ENCODE data around the gene CIP2A. TPM values are rescaled to one million over a fixed set of nuclear protein-coding genes. Genes with fewer than 3 reads are reported as not detected.

Gene CIP2A
- total and polyA plus RNA-seq, 2 donors (not counting 1 experiment from before 2014, with no cell fraction given): 7.9 to 10.1 TPM

GRCh38 chr3:108590460-108590859 is 1.2 kb upstream of the CIP2A start:
- peak overlapping the region; percentile 26 for H2AFZ ChIP-seq (ENCODE audit: low read length)
- no peaks in the 10 kb centered on the region for H4K20me1 ChIP-seq (ENCODE audit: control insufficient read depth, extremely low read depth, insufficient read depth, low read length)
- H3K4me2 ChIP-seq (ENCODE audit: extremely low read depth, insufficient read depth, low read length): peak overlapping the region; percentile 82
- DNase-seq (ENCODE audit: low read depth in 2 of 2): peak in 1 of 2 donors; percentile 8
- peak overlapping the region; percentile 89 for H3K9ac ChIP-seq (ENCODE audit: insufficient read depth, low read length)
- peak overlapping the region; percentile 67 to 93 (median 78) for H3K4me3 ChIP-seq (replicated peaks in 1 of 4; ENCODE audit: control extremely low read depth in 1 of 4, insufficient read depth in 1 of 4, low read depth in 3 of 4, low read length in 4 of 4)
- peaks cover 42% of the 10 kb centered on the region for H3K79me2 ChIP-seq (ENCODE audit: control insufficient read depth, insufficient read depth, low read length)
- peak overlapping the region; percentile 93 for H3K27ac ChIP-seq (ENCODE audit: insufficient read depth, low read length)
- TF ChIP-seq CTCF (conservative IDR thresholded peaks at IDR 0.05 in 1 of 2, IDR thresholded peaks at IDR 0.05 in 1 of 2; ENCODE audit: low read depth in 1 of 2, low read length in 2 of 2) (no peak), EZH2 (IDR thresholded peaks at IDR 0.05; ENCODE audit: low read length, missing control alignments) (no peak)
- no peaks in the 10 kb centered on the region for H3K9me3 ChIP-seq (ENCODE audit: control insufficient read depth, insufficient read depth, low read depth, low read length)
- no peaks in the 10 kb centered on the region for H3K36me3 ChIP-seq (ENCODE audit: control insufficient read depth, insufficient read depth, low read length)
- H3K27me3 ChIP-seq (ENCODE audit: control insufficient read depth, insufficient read depth, low read length): no peaks in the 10 kb centered on the region
- peaks cover 4% of the 10 kb centered on the region for H3K4me1 ChIP-seq (ENCODE audit: control insufficient read depth, extremely low read depth, insufficient read depth, low read length)

DNA sequence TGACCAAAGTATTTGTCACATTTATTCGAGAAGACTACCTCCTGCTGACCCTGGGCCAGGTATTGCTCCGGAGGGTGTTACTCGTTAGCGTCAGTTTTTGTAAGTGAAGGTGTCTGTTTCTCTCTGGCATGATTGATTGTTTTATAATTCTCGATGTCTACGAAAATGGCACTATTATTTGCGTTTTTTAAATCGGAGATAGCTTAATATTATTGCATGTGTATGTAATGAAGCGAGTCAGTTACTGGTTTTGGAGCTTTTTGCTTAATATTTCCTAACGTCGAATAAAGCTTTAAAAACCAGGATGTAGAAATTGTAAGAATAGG is 723 bp upstream of the CIP2A start:
- H3K79me2 ChIP-seq (ENCODE audit: control insufficient read depth, insufficient read depth, low read length): peaks cover 47% of the 10 kb centered on the region
- TF ChIP-seq CTCF (conservative IDR thresholded peaks at IDR 0.05 in 1 of 2, IDR thresholded peaks at IDR 0.05 in 1 of 2; ENCODE audit: low read depth in 1 of 2, low read length in 2 of 2): no peak
- no peak for TF ChIP-seq EZH2 (IDR thresholded peaks at IDR 0.05; ENCODE audit: low read length, missing control alignments)
- peak overlapping the region; percentile 89 for H3K9ac ChIP-seq (ENCODE audit: insufficient read depth, low read length)
- no peak for DNase-seq (ENCODE audit: low read depth in 2 of 2)
- peak overlapping the region; percentile 93 for H3K27ac ChIP-seq (ENCODE audit: insufficient read depth, low read length)
- H3K4me3 ChIP-seq (replicated peaks in 1 of 4; ENCODE audit: control extremely low read depth in 1 of 4, insufficient read depth in 1 of 4, low read depth in 3 of 4, low read length in 4 of 4): peak overlapping the region; percentile 67 to 93 (median 78)
- H3K27me3 ChIP-seq (ENCODE audit: control insufficient read depth, insufficient read depth, low read length): no peaks in the 10 kb centered on the region
- peak overlapping the region; percentile 82 for H3K4me2 ChIP-seq (ENCODE audit: extremely low read depth, insufficient read depth, low read length)
- H4K20me1 ChIP-seq (ENCODE audit: control insufficient read depth, extremely low read depth, insufficient read depth, low read length): no peaks in the 10 kb centered on the region
- H3K36me3 ChIP-seq (ENCODE audit: control insufficient read depth, insufficient read depth, low read length): no peaks in the 10 kb centered on the region
- H3K4me1 ChIP-seq (ENCODE audit: control insufficient read depth, extremely low read depth, insufficient read depth, low read length): peaks cover 4% of the 10 kb centered on the region
- H2AFZ ChIP-seq (ENCODE audit: low read length): peak overlapping the region; percentile 80
- H3K9me3 ChIP-seq (ENCODE audit: control insufficient read depth, insufficient read depth, low read depth, low read length): no peaks in the 10 kb centered on the region

DNA sequence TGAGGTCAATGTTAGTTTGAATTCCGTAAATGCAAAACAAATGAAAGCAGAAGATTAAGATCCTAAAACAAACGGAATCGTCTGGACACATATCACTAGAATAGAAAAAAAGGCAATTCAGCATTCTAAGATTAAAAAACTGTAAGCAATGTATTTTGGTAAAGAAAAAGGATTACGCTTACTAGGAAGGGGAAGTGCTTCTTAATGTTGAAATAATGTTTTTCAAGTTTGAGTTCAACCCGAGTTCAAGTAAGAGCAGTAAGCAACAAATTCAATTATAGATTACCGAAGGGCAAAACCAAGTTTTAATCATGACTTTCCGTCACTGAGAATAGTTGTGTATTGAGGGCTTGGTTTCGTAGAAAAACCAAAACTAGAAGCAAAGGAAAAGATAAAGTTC is 637 bp downstream of the CIP2A start:
- H3K4me2 ChIP-seq (ENCODE audit: extremely low read depth, insufficient read depth, low read length): peak overlapping the region; percentile 15
- no peaks in the 10 kb centered on the region for H3K27me3 ChIP-seq (ENCODE audit: control insufficient read depth, insufficient read depth, low read length)
- peaks cover 4% of the 10 kb centered on the region for H3K4me1 ChIP-seq (ENCODE audit: control insufficient read depth, extremely low read depth, insufficient read depth, low read length)
- peaks cover 53% of the 10 kb centered on the region for H3K79me2 ChIP-seq (ENCODE audit: control insufficient read depth, insufficient read depth, low read length)
- DNase-seq (ENCODE audit: low read depth in 2 of 2): peak in 1 of 2 donors; percentile 44
- no peak overlapping the region for H3K9ac ChIP-seq (ENCODE audit: insufficient read depth, low read length)
- TF ChIP-seq EZH2 (IDR thresholded peaks at IDR 0.05; ENCODE audit: low read length, missing control alignments) (no peak), CTCF (conservative IDR thresholded peaks at IDR 0.05 in 1 of 2, IDR thresholded peaks at IDR 0.05 in 1 of 2; ENCODE audit: low read depth in 1 of 2, low read length in 2 of 2) (no peak)
- no peaks in the 10 kb centered on the region for H3K9me3 ChIP-seq (ENCODE audit: control insufficient read depth, insufficient read depth, low read depth, low read length)
- no peaks in the 10 kb centered on the region for H4K20me1 ChIP-seq (ENCODE audit: control insufficient read depth, extremely low read depth, insufficient read depth, low read length)
- peak overlapping the region; percentile 93 for H3K27ac ChIP-seq (ENCODE audit: insufficient read depth, low read length)
- peak overlapping the region; percentile 81 for H2AFZ ChIP-seq (ENCODE audit: low read length)
- H3K36me3 ChIP-seq (ENCODE audit: control insufficient read depth, insufficient read depth, low read length): no peaks in the 10 kb centered on the region
- peak overlapping the region; percentile 67 to 93 (median 78) for H3K4me3 ChIP-seq (replicated peaks in 1 of 4; ENCODE audit: control extremely low read depth in 1 of 4, insufficient read depth in 1 of 4, low read depth in 3 of 4, low read length in 4 of 4)

Data from fibroblast of lung (primary cell).